OCI-LY7 (cell line): Measurements from ENCODE around the gene MYRIP.

Experiments used
- CTCF ChIP-seq: fragments of 200-600 bp; sonication (generic); conservative IDR thresholded peaks from 2 replicates; pipeline ENCODE4 v1.5.1; 2014; ENCODE audit warnings: mild to moderate bottlenecking, antibody characterized with exemption, low read length, moderate library complexity, mixed read lengths
- EZH2phosphoT487 ChIP-seq: fragments of 200-600 bp; sonication (generic); IDR thresholded peaks from 2 replicates; pipeline ENCODE4 v1.6.1; 2018; ENCODE audit warnings: low read depth, borderline replicate concordance, mild to moderate bottlenecking, mixed run types, antibody characterized with exemption, low read length, moderate library complexity, mixed read lengths

- TF ChIP-seq CTCF = no peak
- TF ChIP-seq EZH2phosphoT487 = no peak
These were observed 46.1 kb downstream of the MYRIP start for GRCh38 chr3:39855517-39855916.
